HG03439 (cell line): ENCODE data around the gene COPS4.

Experiments used
- ATAC-seq: cut with Tn5 transposase; IDR thresholded peaks from one replicate; pipeline ENCODE4 v1.9.1; 2021; ENCODE audit warnings: mild to moderate bottlenecking, moderate library complexity; ENCODE audit not compliant: unreplicated experiment

COPS4 gene

GRCh38 chr4:83115656-83116285, 80.8 kb downstream of the COPS4 start:
- no peak for ATAC-seq

GRCh38 chr4:83118869-83119268, 83.9 kb downstream of the COPS4 start:
- no peak for ATAC-seq

- ATAC-seq = no peak
Measured at GRCh38 chr4:83121246-83121645, 86.3 kb downstream of the COPS4 start.

- ATAC-seq = no peak
Measured at GRCh38 chr4:83124111-83124780, 89.3 kb downstream of the COPS4 start.
